Calu3 (cell line): Measurements from ENCODE around the gene KIF26A. TPM values are rescaled to one million over a fixed set of nuclear protein-coding genes. Genes with fewer than 3 reads are reported as not detected.

ENCODE experiments used
- BruUV-seq: library from RNA; stranded (reverse); fragments of 400-500 nt; replicated peaks from 2 replicates; lab custom pipeline; 2021; lab: Mats Ljungman, UMichigan
- CTCF ChIA-PET: fragments of 300-600 bp; sonication (Branson Sonifier 250); formaldehyde crosslinking; loops from one replicate; lab custom pipeline; 2022; ENCODE audit warnings: antibody characterized with exemption; lab: Charles Lee
- DNase-seq: peaks from one replicate; pipeline ENCODE4 v3.0.0; 2022
- H3K27ac Mint-ChIP-seq: one replicate; pipeline ENCODE4 v1.8.0; 2022; ENCODE audit warnings: mixed read lengths; ENCODE audit not compliant: unreplicated experiment
- H3K27me3 Mint-ChIP-seq: one replicate; pipeline ENCODE4 v1.8.0; 2022; ENCODE audit warnings: mixed read lengths; ENCODE audit not compliant: unreplicated experiment
- H3K36me3 Mint-ChIP-seq: one replicate; pipeline ENCODE4 v1.8.0; 2022; ENCODE audit warnings: mild to moderate bottlenecking, moderate library complexity, mixed read lengths; ENCODE audit not compliant: insufficient read depth, unreplicated experiment
- H3K4me1 Mint-ChIP-seq: one replicate; pipeline ENCODE4 v1.8.0; 2022; ENCODE audit warnings: mild to moderate bottlenecking, low read depth, mixed read lengths; ENCODE audit not compliant: unreplicated experiment
- H3K4me3 Mint-ChIP-seq: one replicate; pipeline ENCODE4 v1.8.0; 2022; ENCODE audit warnings: mild to moderate bottlenecking, low read depth, moderate library complexity, mixed read lengths; ENCODE audit not compliant: unreplicated experiment
- H3K9me3 Mint-ChIP-seq: one replicate; pipeline ENCODE4 v1.8.0; 2022; ENCODE audit warnings: low read depth, mixed read lengths; ENCODE audit not compliant: unreplicated experiment
- intact Hi-C: fragments of 100-400 bp; cut with micrococcal nuclease; formaldehyde crosslinking; loops from one replicate; pipeline ENCODE4 v1.10.0; 2022; ENCODE audit not compliant: unreplicated experiment
- total RNA-seq: library from RNA; stranded (reverse); gene quantifications from 2 replicates; pipeline ENCODE4 v1.2.3, GENCODE V29; 2022
- TF ChIP-seq, protein P1 (sequence below): fragments of 200-600 bp; IDR thresholded peaks from one replicate; pipeline ENCODE4 v1.8.0; 2022; ENCODE audit warnings: antibody characterized with exemption; ENCODE audit not compliant: unreplicated experiment

The KIF26A gene
- total RNA-seq, 1 experiment from 2014 or later: 0.07 TPM

DNA sequence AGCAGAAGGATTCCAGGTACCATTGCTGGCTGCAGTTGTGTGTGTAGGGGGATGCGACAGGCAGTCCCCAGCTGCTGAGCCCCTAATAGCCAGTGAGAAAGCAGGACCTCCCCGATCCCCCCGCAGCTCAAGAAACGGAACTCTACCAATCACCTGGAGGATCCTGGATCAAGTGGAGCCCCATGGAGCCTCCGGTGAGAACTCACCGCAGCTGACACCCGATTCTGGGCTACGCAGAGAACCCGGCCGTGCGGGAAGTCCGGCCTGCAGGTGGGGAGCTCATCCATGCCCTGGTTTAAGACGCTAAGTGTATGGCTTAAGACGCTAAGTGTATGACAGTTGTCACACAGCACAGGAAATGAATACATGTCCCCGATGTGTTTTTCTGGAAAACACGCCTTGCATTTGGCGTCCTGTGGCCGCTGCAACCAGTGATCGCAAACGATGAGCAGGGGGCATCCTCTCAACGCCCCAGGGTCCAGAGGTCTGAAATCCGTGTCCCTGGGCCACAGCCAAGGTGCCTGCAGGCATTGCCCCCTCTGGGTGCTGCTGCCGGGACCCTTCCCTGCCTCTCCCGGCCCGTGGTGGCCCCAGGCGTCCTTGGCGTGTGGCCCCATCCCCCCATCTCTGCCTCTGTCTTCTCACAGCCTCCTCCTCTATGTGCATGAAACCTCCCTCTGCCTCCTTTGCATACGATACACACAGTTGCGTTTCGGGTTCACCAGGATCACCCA lies 75.1 kb downstream of the KIF26A start:
- Mint-ChIP-seq H3K9me3 (no peaks in the 10 kb centered on the region), H3K36me3 (no peaks in the 10 kb centered on the region), H3K4me1 (no peaks in the 10 kb centered on the region), H3K4me3 (no peak overlapping the region), H3K27ac (no peak overlapping the region), H3K27me3 (peaks cover 58% of the 10 kb centered on the region)
- intact Hi-C loops: no loop called here
- CTCF ChIA-PET: no interaction called here
- DNase-seq: no peak
- TF ChIP-seq, protein P1, sequence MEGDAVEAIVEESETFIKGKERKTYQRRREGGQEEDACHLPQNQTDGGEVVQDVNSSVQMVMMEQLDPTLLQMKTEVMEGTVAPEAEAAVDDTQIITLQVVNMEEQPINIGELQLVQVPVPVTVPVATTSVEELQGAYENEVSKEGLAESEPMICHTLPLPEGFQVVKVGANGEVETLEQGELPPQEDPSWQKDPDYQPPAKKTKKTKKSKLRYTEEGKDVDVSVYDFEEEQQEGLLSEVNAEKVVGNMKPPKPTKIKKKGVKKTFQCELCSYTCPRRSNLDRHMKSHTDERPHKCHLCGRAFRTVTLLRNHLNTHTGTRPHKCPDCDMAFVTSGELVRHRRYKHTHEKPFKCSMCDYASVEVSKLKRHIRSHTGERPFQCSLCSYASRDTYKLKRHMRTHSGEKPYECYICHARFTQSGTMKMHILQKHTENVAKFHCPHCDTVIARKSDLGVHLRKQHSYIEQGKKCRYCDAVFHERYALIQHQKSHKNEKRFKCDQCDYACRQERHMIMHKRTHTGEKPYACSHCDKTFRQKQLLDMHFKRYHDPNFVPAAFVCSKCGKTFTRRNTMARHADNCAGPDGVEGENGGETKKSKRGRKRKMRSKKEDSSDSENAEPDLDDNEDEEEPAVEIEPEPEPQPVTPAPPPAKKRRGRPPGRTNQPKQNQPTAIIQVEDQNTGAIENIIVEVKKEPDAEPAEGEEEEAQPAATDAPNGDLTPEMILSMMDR: no peak
- BruUV-seq: no TSS peak

DNA sequence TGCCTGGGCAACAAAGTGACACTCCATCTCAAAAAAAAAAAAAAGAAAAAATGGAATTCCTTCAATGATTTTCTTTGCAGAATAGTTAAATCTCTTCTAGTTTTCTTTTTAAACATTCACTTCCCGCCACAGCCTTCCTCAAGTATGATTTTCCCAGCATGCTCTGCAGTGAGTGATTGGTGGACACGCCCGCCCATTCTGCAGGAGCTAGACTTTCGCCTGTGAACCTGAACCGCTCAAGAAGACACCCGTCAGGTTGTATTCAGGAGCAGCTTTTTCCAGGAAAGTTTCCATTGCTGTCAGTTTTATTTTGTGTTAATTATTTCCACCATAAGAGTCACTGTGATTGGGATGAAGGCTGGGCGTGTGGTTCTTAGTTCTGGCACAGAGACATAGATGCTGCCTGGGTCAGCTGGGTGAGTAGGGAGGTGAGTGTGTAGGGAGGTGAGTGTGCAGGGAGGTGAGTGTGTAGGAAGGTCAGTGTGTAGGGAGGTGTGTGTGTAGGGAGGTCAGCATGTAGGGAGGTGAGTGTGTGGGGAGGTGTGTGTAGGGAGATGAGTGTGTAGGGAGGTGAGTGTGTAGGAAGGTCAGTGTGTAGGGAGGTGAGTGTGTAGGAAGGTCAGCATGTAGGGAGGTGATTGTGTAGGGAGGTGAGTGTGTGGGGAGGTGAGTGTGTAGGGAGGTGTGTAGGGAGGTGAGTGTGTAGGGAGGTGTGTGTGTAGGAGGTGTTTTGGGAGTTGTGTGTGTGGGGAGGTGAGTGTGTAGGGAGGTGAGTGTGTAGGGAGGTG lies 76.2 kb downstream of the KIF26A start:
- no peak overlapping the region for H3K27ac Mint-ChIP-seq
- no peaks in the 10 kb centered on the region for H3K9me3 Mint-ChIP-seq
- TF ChIP-seq, protein P1: no peak
- peaks cover 70% of the 10 kb centered on the region for H3K27me3 Mint-ChIP-seq
- H3K36me3 Mint-ChIP-seq: no peaks in the 10 kb centered on the region
- no peaks in the 10 kb centered on the region for H3K4me1 Mint-ChIP-seq
- no peak overlapping the region for H3K4me3 Mint-ChIP-seq
- no TSS peak for BruUV-seq
- intact Hi-C loops: no loop called here
- CTCF ChIA-PET: interaction anchor here (0.7 kb wide), 2 partner anchors 11 to 29 kb away, joined by 3 read pairs; no protein-coding TSS in a partner anchor
- no peak for DNase-seq

DNA sequence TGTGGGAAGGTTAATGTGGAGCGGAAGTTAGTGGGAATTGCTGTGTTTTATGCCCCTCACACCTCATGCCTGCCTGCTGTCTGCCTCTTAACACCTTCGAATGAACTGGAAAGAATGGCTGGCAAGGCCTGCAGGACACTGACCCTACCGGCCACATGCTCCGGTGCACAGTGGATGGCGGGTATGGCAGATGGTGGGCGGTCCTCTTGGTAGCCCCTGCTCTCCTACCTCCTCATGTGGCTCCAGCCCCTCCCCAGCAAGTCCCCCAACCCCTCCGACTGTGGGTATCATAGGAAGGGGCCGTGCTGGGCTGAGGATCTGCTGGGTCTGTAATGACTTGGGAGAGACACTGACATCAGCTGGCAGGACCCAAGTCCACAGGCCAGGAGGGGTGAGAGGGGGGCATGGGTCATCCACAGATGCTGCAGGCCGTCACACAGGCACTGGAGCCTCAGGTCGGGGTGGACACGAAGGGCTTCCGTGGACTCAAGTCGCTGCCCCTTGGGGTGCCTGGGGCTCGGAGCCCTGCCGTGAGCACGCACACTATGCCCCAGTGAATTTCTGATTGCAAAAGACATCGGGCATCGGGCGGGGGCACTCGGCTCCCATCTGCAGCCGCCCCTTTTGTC lies 77.4 kb downstream of the KIF26A start:
- TF ChIP-seq, protein P1: no peak
- intact Hi-C loops: no loop called here
- Mint-ChIP-seq H3K4me3 (no peak overlapping the region), H3K9me3 (no peaks in the 10 kb centered on the region), H3K27ac (no peak overlapping the region), H3K36me3 (no peaks in the 10 kb centered on the region), H3K4me1 (no peaks in the 10 kb centered on the region), H3K27me3 (peaks cover 80% of the 10 kb centered on the region)
- CTCF ChIA-PET: no interaction called here
- BruUV-seq: no TSS peak
- DNase-seq: no peak

DNA sequence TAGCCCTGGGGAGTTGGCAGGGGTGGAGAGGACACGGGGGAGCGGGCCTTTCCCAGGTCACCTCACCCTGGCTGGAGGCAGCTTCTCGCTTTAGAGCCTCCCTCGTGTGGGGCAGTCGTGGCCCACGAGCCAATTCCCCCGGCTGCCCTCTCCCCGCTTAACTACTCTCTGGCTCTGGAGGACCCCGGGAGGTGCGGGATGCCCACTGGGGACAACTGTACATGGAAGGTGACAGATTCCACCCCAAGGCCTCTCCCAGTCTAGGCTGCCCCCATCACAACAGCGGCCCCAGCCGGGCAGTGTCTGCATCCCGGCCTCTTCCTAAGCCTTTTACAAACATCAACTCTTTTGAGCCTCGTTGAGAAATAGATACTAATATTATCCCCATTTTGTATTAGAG lies 78.1 kb downstream of the KIF26A start:
- no TSS peak for BruUV-seq
- Mint-ChIP-seq H3K27ac (no peak overlapping the region), H3K4me3 (no peak overlapping the region), H3K9me3 (no peaks in the 10 kb centered on the region), H3K27me3 (peaks cover 80% of the 10 kb centered on the region), H3K4me1 (no peaks in the 10 kb centered on the region), H3K36me3 (peaks cover 1% of the 10 kb centered on the region)
- TF ChIP-seq, protein P1: no peak
- intact Hi-C loops: no loop called here
- CTCF ChIA-PET: no interaction called here
- no peak for DNase-seq
